OCI-LY1 (cell line): ENCODE data around the gene ZACN.

Source experiments
- CTCF ChIP-seq: fragments of 200-600 bp; sonication (generic), shearing (Covaris generic); IDR thresholded peaks from 2 replicates; pipeline ENCODE4 v1.5.1; 2017; ENCODE audit warnings: mild to moderate bottlenecking, antibody characterized with exemption, low read length, moderate library complexity, mixed read lengths
- EZH2 ChIP-seq: fragments of 200-600 bp; sonication (generic), shearing (Covaris generic); IDR thresholded peaks from 2 replicates; pipeline ENCODE4 v1.8.0; 2017; ENCODE audit warnings: borderline replicate concordance, mixed run types, mild to moderate bottlenecking, antibody characterized with exemption, low read length, moderate library complexity, mixed read lengths

- TF ChIP-seq CTCF (no peak), EZH2 (no peak)
These were observed 53.0 kb downstream of the ZACN start for GRCh38 chr17:76131692-76132573.
